SU-DHL-6 (cell line): ENCODE results near the gene TECPR2.
"Not testable (repeated sequence)": the region's sequence is repeated elsewhere in the genome, so short reads cannot be mapped to it uniquely, and the experiment has no call there.

Experiments
- H2AFZ ChIP-seq: fragments of 200-600 bp; sonication (generic); 2 replicates; pipeline ENCODE4 v1.6.1; 2014; ENCODE audit warnings: low read depth, mild to moderate bottlenecking, moderate library complexity, mixed read lengths, antibody characterized with exemption, low read length; ENCODE audit not compliant: severe bottlenecking
- H3F3A ChIP-seq: fragments of 200-600 bp; shearing (Covaris generic); 2 replicates; pipeline ENCODE4 v1.6.0; 2016; ENCODE audit warnings: antibody characterized with exemption, mild to moderate bottlenecking; ENCODE audit not compliant: insufficient read depth
- H3K27ac ChIP-seq: fragments of 200-600 bp; sonication (generic); 2 replicates; pipeline ENCODE4 v1.5.1; 2016; ENCODE audit warnings: low read depth, mild to moderate bottlenecking, low read length, moderate library complexity, mixed read lengths
- H3K27me3 ChIP-seq: fragments of 200-600 bp; sonication (generic), shearing (Covaris generic); 2 replicates; pipeline ENCODE4 v1.6.0; 2014; ENCODE audit warnings: mild to moderate bottlenecking, low read length
- H3K36me3 ChIP-seq: fragments of 200-600 bp; sonication (generic); 2 replicates; pipeline ENCODE4 v1.6.1; 2014; ENCODE audit warnings: mild to moderate bottlenecking, low read length, mixed read lengths
- H3K4me2 ChIP-seq: fragments of 300-600, 200-600 bp; shearing (Covaris generic), sonication (generic); 2 replicates; pipeline ENCODE4 v1.6.0; 2014; ENCODE audit warnings: low read length, low read depth, mild to moderate bottlenecking; ENCODE audit not compliant: poor library complexity, severe bottlenecking
- H3K4me3 ChIP-seq: fragments of 200-600 bp; sonication (generic); 2 replicates; pipeline ENCODE4 v1.5.1; 2014; ENCODE audit warnings: antibody characterized with exemption, low read length, mild to moderate bottlenecking, mixed read lengths; ENCODE audit not compliant: insufficient read depth, poor library complexity, severe bottlenecking
- H3K79me2 ChIP-seq: fragments of 200-600 bp; sonication (generic); 2 replicates; pipeline ENCODE4 v1.6.1; 2014; ENCODE audit warnings: mild to moderate bottlenecking, low read length, moderate library complexity; ENCODE audit not compliant: insufficient read depth
- H3K9ac ChIP-seq: fragments of 200-600 bp; sonication (generic); 2 replicates; pipeline ENCODE4 v1.7.0; 2014; ENCODE audit warnings: mild to moderate bottlenecking, low read length
- H3K9me2 ChIP-seq: fragments of 200-600 bp; sonication (generic); replicated peaks from 2 replicates; pipeline ENCODE4 v1.6.1; 2014; ENCODE audit warnings: low read length; ENCODE audit not compliant: insufficient read depth
- H3K9me3 ChIP-seq: fragments of 200-600 bp; sonication (generic); 2 replicates; pipeline ENCODE4 v1.6.1; 2014; ENCODE audit warnings: low read length, mixed read lengths; ENCODE audit not compliant: insufficient read depth
- H4K20me1 ChIP-seq: fragments of 200-600 bp; sonication (generic); 2 replicates; pipeline ENCODE4 v1.6.1; 2014; ENCODE audit warnings: low read depth, mild to moderate bottlenecking, antibody characterized with exemption, low read length, moderate library complexity, mixed read lengths
- EZH2phosphoT487 ChIP-seq: fragments of 200-600 bp; sonication (generic), shearing (Covaris generic); conservative IDR thresholded peaks from 2 replicates; pipeline ENCODE4 v1.6.1; 2018; ENCODE audit warnings: mild to moderate bottlenecking, antibody characterized with exemption, low read length, moderate library complexity, mixed read lengths
- TF ChIP-seq, protein P1 (sequence below): fragments of 200-600 bp; sonication (generic); IDR thresholded peaks from one replicate; pipeline ENCODE4 v1.5.1; 2017; ENCODE audit warnings: antibody characterized with exemption, mild to moderate bottlenecking, low read length, moderate library complexity; ENCODE audit not compliant: insufficient read depth, poor library complexity, severe bottlenecking

The TECPR2 gene

DNA sequence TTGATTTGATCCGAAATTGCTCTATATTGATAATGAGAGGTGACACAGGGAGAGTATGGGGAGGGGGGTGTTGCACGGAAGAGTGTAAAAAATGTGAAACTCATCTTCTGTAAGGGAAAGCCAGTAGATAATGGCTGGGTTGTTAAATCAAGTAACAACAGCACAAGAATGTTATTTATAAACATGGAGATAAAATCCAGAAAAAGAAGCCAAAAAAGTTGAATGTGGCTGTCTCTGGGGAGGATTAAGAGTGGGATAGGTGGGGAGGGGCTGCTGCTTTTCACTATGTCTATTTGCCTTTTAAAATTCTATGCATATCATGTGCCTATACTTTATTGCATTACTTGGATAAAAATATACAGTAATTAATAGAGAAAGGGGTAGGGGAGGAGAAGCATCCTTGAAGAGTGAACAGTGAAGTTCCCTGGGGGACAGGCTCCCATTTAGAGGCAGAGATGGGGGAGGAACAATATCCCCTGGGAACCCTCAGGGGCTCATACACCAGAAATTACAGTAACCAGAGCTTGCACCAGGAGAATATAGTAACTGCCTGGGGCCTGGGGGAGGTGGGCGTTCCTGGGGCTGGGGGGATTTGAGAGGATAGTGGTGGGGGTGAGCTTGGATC, 186.0 kb downstream of the TECPR2 start:
- Histone ChIP-seq H3K9me3 (no peaks in the 10 kb centered on the region), H3K27me3 (no peaks in the 10 kb centered on the region; the same call in 1 of the 2 replicates), H3K36me3 (no peaks in the 10 kb centered on the region), H3K4me3 (no peak overlapping the region), H3K9me2 (no peaks in the 10 kb centered on the region), H2AFZ (no peak overlapping the region), H3K27ac (no peak overlapping the region), H3K9ac (no peak overlapping the region), H3K4me2 (no peak overlapping the region), H3K79me2 (no peaks in the 10 kb centered on the region), H4K20me1 (no peaks in the 10 kb centered on the region), H3F3A (no peaks in the 10 kb centered on the region)
- TF ChIP-seq, protein P1, sequence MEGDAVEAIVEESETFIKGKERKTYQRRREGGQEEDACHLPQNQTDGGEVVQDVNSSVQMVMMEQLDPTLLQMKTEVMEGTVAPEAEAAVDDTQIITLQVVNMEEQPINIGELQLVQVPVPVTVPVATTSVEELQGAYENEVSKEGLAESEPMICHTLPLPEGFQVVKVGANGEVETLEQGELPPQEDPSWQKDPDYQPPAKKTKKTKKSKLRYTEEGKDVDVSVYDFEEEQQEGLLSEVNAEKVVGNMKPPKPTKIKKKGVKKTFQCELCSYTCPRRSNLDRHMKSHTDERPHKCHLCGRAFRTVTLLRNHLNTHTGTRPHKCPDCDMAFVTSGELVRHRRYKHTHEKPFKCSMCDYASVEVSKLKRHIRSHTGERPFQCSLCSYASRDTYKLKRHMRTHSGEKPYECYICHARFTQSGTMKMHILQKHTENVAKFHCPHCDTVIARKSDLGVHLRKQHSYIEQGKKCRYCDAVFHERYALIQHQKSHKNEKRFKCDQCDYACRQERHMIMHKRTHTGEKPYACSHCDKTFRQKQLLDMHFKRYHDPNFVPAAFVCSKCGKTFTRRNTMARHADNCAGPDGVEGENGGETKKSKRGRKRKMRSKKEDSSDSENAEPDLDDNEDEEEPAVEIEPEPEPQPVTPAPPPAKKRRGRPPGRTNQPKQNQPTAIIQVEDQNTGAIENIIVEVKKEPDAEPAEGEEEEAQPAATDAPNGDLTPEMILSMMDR: no peak
- TF ChIP-seq EZH2phosphoT487: no peak

DNA sequence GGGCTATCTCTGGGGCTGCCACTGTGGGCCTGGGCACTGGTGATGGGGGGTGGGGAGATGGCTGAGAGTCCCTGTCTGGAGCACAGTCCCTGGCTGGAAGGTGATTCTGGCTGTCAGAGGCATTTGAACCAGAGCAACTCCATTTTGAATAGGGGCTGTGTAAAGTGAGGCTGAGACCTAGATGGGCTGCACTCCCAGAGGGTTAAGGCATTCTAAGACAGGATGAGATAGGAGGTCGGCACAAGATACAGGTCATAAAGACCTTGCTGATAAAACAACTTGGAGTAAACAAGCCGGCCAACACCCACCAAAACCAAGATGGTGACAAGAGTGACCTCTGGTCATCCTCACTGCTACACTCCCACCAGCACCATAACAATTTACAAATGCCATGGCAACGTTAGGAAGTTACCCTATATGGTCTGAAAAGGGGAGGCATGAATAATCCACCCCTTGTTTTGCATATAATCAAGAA, 188.2 kb downstream of the TECPR2 start:
- not testable (repeated sequence) for H3K4me3 ChIP-seq, H3K36me3 ChIP-seq, H3K27ac ChIP-seq, H3K9me3 ChIP-seq, H3K27me3 ChIP-seq, H3K9me2 ChIP-seq, H3K9ac ChIP-seq, H3K79me2 ChIP-seq, H3K4me2 ChIP-seq, H3F3A ChIP-seq, H2AFZ ChIP-seq, H4K20me1 ChIP-seq
